Left kidney (tissue), 2 donors: ENCODE results near the gene TTLL11. TPM values are rescaled to one million over a fixed set of nuclear protein-coding genes. Genes with fewer than 3 reads are reported as not detected.
A peak's percentile ranks its signal among the peaks of the same experiment; 100 is the strongest.

ENCODE experiments used
- DNase-seq: peaks from one replicate; pipeline ENCODE4 v3.0.0-alpha.2; 2013
- polyA plus RNA-seq: library from polyadenylated mRNA; unstranded; fragments of 120-200 nt; gene quantifications from one replicate; pipeline ENCODE4 v1.2.1, GENCODE V29; 2013; ENCODE audit not compliant: insufficient read length

Gene TTLL11
- polyA plus RNA-seq, 1 donor = 7.7 TPM

GRCh38 chr9:121943463-121943862 lies 149.6 kb downstream of the TTLL11 start:
- no peak for DNase-seq

- no peak for DNase-seq
Measured at GRCh38 chr9:121942866-121943382, 150.2 kb downstream of the TTLL11 start.

- DNase-seq = no peak
Measured at GRCh38 chr9:121942313-121942712, 150.8 kb downstream of the TTLL11 start.

GRCh38 chr9:121939643-121940042 lies 153.5 kb downstream of the TTLL11 start:
- no peak for DNase-seq

DNA sequence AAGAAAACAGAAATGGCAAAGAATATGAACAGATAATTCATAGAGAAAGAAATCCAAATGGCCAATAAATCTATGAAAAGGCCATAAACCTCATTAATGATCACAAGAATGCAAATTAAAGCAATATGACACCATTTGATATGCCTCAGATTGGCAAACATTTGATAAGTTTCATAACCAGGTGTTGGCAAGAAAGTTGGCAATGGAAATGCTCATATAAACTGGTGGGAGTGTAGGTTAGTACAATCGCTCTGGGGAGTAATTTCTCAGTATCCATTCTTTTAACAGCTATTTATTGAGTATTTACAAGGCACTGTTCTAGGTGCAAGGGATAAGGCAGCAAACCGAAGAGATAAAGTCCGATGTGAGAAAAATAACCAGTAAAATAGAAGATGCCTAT lies 154.5 kb downstream of the TTLL11 start:
- DNase-seq = no peak

DNA sequence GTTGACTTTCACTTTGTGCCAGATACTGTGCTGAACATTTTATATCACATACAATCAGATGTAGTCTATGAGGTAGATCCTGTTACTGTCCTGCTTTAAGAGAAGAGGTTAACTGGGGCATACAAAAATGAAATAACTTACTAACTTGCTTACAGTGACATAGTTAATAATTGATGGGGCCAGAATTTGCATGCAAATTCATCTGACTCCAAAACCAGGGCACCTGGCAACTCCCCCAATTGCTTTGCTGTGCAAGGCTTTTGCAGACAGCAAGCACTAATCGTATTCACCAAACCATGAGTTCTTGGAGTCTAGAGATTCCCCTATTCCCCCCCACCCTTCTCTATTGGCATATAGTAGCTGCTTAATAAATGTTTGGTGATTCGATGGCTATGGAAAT lies 155.9 kb downstream of the TTLL11 start:
- DNase-seq = no peak

DNA sequence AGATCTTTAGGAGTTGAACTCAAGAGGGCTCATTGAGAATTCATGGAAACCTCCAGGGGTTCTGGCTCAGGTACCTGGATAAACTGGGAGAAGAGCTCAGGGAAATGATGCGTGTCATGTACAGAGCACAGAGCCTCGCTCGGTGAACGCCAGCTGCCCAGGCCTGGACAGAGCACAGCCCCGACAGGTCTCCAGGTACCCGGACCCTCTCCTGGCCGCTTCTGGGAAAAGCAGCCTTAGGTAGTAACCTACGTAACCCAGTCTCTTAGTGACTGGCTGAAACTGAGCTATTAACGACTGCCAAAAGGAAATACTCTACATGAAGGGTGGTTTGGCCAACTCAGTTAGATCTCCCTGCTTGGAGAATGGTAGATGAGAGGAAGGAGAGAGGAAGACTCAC lies 157.4 kb downstream of the TTLL11 start:
- peak; percentile 29 for DNase-seq

DNA sequence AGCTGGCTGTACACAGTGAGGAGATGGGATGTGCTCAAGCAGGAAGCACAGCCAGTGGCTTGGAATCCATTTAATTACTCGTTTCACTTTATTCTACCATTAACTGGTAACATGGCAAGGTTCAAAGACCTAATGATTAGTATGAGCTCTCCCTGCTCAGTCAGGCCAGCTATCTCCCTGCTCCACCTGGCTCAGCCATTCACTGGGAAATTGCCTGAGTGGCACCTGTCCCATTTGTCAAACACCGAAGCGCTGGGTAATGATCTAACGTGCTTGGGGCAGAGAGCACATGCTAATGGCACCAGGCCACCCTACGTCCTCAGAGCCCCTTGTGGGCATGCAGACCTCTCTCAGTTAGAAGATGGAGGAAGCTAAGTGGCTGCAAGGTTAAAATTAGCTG lies 162.2 kb downstream of the TTLL11 start:
- DNase-seq = no peak

- DNase-seq = peak; percentile 33
Measured at GRCh38 chr9:121929893-121930875, 162.9 kb downstream of the TTLL11 start.

DNA sequence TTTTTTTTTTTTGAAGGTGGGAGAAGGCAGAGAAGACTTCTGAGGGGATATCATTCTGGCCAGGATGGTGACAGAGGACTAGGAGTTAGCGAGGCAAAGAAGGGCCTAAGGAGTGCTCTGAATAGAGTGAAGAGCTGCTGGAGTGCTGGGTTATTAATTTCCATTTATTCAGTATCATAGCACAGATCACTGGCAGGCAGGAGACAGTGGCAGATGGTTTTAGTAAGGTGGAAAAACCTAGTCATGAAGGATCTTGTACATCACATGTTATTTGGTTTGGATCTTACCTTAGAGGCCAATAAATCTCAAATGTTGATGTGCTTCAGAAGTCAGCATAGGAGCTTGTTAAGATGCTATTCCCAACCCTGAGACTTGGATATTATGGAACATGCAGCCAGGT lies 165.5 kb downstream of the TTLL11 start:
- no peak for DNase-seq

GRCh38 chr9:121927081-121927480 lies 166.0 kb downstream of the TTLL11 start:
- DNase-seq = no peak

GRCh38 chr9:121926351-121926801 lies 166.7 kb downstream of the TTLL11 start:
- no peak for DNase-seq

- no peak for DNase-seq
Measured at GRCh38 chr9:121925935-121926334, 167.2 kb downstream of the TTLL11 start.

GRCh38 chr9:121924700-121925099 lies 168.4 kb downstream of the TTLL11 start:
- DNase-seq = no peak

DNA sequence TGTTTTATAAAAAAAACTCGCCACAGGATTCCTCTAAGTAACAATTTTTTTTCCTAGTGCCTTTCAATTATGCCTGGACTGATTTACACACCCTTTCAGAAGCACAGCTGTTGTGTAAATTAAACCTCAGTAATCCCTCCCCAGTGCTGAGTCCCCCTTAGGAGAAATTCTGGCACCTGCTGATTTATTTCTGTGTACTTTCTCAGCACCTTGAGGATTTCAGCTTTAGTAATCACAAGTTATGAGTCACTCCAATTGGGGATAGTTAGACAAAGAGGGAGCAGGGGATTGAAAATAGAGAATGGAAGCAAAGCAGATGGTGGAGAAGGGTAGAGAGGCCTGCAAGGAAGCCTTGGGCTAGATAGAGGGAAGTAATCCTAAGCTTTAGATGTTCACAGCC lies 171.7 kb downstream of the TTLL11 start:
- DNase-seq = peak; percentile 20

DNA sequence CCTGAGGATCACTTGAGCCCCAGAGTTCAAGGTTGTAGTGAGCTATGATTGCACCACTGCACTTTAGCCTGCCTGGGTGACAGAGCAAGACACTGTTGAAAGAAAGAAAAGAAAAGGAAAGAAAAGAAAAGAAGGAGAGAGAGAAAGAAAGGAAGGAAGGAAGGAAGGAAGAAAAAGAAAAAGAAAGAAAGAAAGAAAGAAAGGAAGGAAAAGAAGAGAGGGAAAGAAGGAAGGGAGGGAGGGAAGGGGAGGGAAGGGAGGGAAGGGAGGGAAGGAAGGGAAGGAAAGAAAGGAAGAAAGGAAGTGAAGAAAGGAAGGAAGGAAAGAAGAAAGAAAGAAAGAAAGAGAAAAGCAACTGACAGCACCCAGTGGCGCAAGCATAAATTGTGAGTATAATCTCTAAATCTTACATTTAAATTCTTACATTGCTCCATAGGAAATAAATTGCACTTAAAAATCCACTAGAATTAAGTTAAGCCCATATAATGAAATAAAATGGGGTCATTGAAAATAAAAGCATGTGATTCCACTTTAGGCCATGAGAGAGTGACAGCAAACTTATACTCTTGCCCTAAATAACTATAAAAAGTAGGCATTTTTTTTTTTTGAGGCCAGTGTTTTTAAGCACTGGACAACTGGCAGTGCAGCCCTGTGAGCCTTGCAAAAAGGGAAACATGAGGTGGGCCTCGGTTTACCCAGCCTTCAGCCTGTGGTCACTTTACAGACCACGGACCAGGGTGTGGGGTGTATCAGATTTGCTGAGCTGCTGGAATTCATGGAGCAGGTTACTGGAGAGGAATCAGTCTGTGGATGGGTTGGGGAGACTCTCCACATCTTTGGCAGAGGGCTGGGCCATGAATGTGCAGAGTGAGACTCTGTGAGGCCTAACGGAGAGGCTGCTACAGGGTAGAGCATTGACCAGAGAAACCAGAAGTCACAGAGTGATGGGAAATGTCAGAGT lies 175.5 kb downstream of the TTLL11 start:
- DNase-seq = no peak

DNA sequence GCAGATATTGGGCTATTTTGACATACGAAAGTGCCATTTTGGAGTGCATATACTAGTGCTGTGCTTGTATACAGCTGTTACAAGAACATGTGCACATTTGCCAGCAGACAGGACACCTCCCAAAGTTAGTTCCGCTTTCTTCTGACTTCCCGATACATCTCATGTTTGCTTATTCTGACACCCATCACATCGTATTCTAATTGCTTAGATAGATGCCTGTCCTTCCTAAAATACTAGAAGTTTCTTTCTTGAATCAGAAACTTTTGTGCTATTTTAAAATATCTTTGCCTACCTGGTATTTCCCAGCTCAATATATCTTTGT lies 177.8 kb downstream of the TTLL11 start:
- no peak for DNase-seq

GRCh38 chr9:121914604-121915303 lies 178.4 kb downstream of the TTLL11 start:
- DNase-seq = no peak

DNA sequence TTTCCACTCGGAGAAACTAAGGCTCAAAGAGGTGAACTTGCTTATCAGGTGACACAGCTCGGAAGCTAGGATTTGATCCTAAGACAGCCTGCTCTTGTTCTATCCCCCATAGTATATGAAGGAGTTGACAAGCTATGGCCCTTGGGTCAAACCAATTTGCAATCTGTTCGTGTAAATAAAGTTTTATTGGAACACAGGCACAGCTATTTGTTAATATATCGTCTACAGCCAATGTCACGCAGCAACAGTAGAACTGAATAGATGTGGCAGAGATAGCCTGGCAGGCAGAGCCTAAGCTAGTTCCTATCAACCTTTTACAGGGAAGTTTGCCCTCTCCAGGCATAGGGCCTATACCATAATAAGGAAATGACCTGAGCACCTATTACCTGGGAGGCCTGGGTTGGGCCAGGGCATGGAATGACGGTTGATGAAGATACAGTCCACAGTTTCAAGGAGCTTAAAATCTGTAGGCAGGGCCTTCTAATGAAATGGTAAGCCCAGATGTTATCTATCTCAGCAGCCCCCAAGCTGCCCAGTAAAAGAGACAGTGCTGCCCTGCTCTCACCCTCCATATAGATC lies 179.0 kb downstream of the TTLL11 start:
- no peak for DNase-seq

- DNase-seq = no peak
Measured at GRCh38 chr9:121912812-121913627, 180.1 kb downstream of the TTLL11 start.
